OCI-LY1 (cell line): ENCODE measurements around the gene PCP4.

Source experiments
- H2AFZ ChIP-seq: fragments of 200-600 bp; sonication (generic), shearing (Covaris generic); 2 replicates; pipeline ENCODE4 v1.6.0; 2014; ENCODE audit warnings: antibody characterized with exemption, mild to moderate bottlenecking, low read length
- H3F3A ChIP-seq: fragments of 200-600 bp; sonication (generic), shearing (Covaris generic); 2 replicates; pipeline ENCODE4 v1.6.0; 2014; ENCODE audit warnings: mild to moderate bottlenecking, antibody characterized with exemption, low read length, moderate library complexity; ENCODE audit not compliant: insufficient read depth
- H3K27ac ChIP-seq: fragments of 200-600 bp; sonication (generic); 2 replicates; pipeline ENCODE4 v1.5.1; 2014; ENCODE audit warnings: low read length, mixed run types, mild to moderate bottlenecking, low read depth; ENCODE audit not compliant: poor library complexity, severe bottlenecking
- H3K27me3 ChIP-seq: fragments of 200-600 bp; sonication (generic); 2 replicates; pipeline ENCODE4 v1.6.0; 2014; ENCODE audit warnings: antibody characterized with exemption, mild to moderate bottlenecking, low read length, moderate library complexity; ENCODE audit not compliant: insufficient read depth
- H3K36me3 ChIP-seq: fragments of 200-600 bp; sonication (generic); 2 replicates; pipeline ENCODE4 v1.6.1; 2014; ENCODE audit warnings: mild to moderate bottlenecking, antibody characterized with exemption, low read length, moderate library complexity, mixed read lengths; ENCODE audit not compliant: insufficient read depth
- H3K4me1 ChIP-seq: fragments of 200-600 bp; sonication (generic); 2 replicates; pipeline ENCODE4 v1.5.1; 2014; ENCODE audit warnings: mild to moderate bottlenecking, low read length, moderate library complexity; ENCODE audit not compliant: insufficient read depth, severe bottlenecking
- H3K4me2 ChIP-seq: fragments of 200-600 bp; sonication (generic), shearing (Covaris generic); 2 replicates; pipeline ENCODE4 v1.6.1; 2014; ENCODE audit warnings: low read length
- H3K4me3 ChIP-seq: fragments of 200-600 bp; sonication (generic); 2 replicates; pipeline ENCODE4 v1.5.1; 2014; ENCODE audit warnings: low read length, low read depth, mild to moderate bottlenecking, mixed read lengths; ENCODE audit not compliant: poor library complexity, severe bottlenecking
- H3K79me2 ChIP-seq: fragments of 200-600 bp; shearing (Covaris generic); 2 replicates; pipeline ENCODE4 v1.6.1; 2016; ENCODE audit warnings: mixed run types, low read length, mixed read lengths; ENCODE audit not compliant: insufficient read depth
- H3K9ac ChIP-seq: fragments of 200-600 bp; sonication (generic), shearing (Covaris generic); 2 replicates; pipeline ENCODE4 v1.6.1; 2014; ENCODE audit warnings: mild to moderate bottlenecking, low read length, mixed read lengths
- H3K9me2 ChIP-seq: fragments of 200-600 bp; sonication (generic), shearing (Covaris generic); 2 replicates; pipeline ENCODE4 v1.6.1; 2014; ENCODE audit warnings: low read depth, mild to moderate bottlenecking, low read length, mixed read lengths
- H3K9me3 ChIP-seq: fragments of 200-600 bp; shearing (Covaris generic); 2 replicates; pipeline ENCODE4 v1.6.1; 2014; ENCODE audit warnings: low read length, mixed read lengths
- H4K20me1 ChIP-seq: fragments of 200-600 bp; sonication (generic), shearing (Covaris generic); 2 replicates; pipeline ENCODE4 v1.6.0; 2016; ENCODE audit warnings: mild to moderate bottlenecking, low read length; ENCODE audit not compliant: insufficient read depth
- EZH2 ChIP-seq: fragments of 200-600 bp; sonication (generic), shearing (Covaris generic); IDR thresholded peaks from 2 replicates; pipeline ENCODE4 v1.8.0; 2017; ENCODE audit warnings: borderline replicate concordance, mixed run types, mild to moderate bottlenecking, antibody characterized with exemption, low read length, moderate library complexity, mixed read lengths
- TF ChIP-seq, protein P1 (sequence below): fragments of 200-600 bp; sonication (generic), shearing (Covaris generic); IDR thresholded peaks from 2 replicates; pipeline ENCODE4 v1.5.1; 2017; ENCODE audit warnings: mild to moderate bottlenecking, antibody characterized with exemption, low read length, moderate library complexity, mixed read lengths

The PCP4 gene

DNA sequence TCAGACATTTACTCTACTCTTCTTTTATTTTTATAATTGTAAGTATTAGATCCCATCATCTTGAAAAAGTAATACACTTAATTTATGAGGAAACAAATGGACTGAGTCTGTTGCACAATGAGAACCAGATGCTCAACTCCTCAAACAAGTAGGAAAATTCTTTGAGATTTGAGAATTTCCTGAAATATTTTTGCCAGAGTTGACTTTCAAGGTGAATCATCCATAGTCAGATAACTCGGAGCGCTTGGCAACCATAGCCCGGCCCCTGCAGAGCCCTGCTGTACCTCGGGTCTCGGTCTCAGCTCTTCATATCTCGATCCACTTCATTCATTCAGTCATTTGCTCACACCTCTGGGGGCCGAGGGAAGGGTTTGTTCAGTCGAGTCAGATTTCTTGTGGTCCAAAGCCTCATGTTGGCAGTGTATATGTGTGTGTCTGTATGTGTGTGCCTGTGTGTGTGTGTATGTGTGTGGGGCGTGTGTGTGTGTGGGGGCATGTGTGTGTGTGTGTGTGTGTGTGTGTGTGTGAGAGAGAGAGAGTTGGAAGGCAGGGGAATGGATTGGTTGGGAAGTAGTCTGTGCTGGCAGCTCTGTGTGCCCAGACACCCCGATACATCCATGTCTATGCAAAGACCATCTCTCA, 18.1 kb upstream of the PCP4 start:
- Histone ChIP-seq H3K36me3 (no peaks in the 10 kb centered on the region), H3K27me3 (no peaks in the 10 kb centered on the region), H3F3A (no peaks in the 10 kb centered on the region), H3K4me3 (no peak overlapping the region), H3K9ac (no peak overlapping the region), H3K79me2 (no peaks in the 10 kb centered on the region), H3K9me2 (no peaks in the 10 kb centered on the region), H3K9me3 (no peaks in the 10 kb centered on the region), H3K4me1 (no peaks in the 10 kb centered on the region), H2AFZ (no peak overlapping the region), H4K20me1 (no peaks in the 10 kb centered on the region), H3K27ac (no peak overlapping the region), H3K4me2 (no peak overlapping the region)
- TF ChIP-seq, protein P1, sequence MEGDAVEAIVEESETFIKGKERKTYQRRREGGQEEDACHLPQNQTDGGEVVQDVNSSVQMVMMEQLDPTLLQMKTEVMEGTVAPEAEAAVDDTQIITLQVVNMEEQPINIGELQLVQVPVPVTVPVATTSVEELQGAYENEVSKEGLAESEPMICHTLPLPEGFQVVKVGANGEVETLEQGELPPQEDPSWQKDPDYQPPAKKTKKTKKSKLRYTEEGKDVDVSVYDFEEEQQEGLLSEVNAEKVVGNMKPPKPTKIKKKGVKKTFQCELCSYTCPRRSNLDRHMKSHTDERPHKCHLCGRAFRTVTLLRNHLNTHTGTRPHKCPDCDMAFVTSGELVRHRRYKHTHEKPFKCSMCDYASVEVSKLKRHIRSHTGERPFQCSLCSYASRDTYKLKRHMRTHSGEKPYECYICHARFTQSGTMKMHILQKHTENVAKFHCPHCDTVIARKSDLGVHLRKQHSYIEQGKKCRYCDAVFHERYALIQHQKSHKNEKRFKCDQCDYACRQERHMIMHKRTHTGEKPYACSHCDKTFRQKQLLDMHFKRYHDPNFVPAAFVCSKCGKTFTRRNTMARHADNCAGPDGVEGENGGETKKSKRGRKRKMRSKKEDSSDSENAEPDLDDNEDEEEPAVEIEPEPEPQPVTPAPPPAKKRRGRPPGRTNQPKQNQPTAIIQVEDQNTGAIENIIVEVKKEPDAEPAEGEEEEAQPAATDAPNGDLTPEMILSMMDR = no peak
- no peak for TF ChIP-seq EZH2

DNA sequence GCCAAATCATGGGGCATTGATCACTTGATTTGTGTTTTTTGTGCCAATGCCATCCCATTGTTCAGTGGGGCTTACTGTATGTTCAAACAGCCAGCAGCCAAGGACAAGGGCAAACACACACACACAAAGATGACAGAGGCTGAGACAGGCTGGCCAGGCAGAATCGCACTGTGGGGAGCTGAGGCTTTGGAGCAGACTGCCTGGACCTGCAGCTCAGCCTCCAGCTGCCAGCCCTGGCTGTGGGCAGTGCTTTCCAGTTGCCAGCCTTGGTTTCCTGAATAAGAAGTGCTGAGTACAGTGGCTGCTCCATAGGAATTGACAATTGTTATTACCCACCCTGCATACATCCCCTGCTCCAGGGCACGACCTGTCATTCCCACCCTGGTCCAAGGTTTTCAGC, 16.9 kb upstream of the PCP4 start:
- H3K4me1 ChIP-seq = no peaks in the 10 kb centered on the region
- H3K27me3 ChIP-seq = no peaks in the 10 kb centered on the region
- H3K79me2 ChIP-seq = no peaks in the 10 kb centered on the region
- H3K36me3 ChIP-seq = no peaks in the 10 kb centered on the region
- H3K9ac ChIP-seq = no peak overlapping the region
- no peak overlapping the region for H3K27ac ChIP-seq
- H4K20me1 ChIP-seq = no peaks in the 10 kb centered on the region
- no peak overlapping the region for H3K4me2 ChIP-seq
- H3K9me3 ChIP-seq = no peaks in the 10 kb centered on the region
- no peak for TF ChIP-seq EZH2
- H3F3A ChIP-seq = no peaks in the 10 kb centered on the region
- no peak overlapping the region for H2AFZ ChIP-seq
- H3K9me2 ChIP-seq = no peaks in the 10 kb centered on the region
- no peak overlapping the region for H3K4me3 ChIP-seq

DNA sequence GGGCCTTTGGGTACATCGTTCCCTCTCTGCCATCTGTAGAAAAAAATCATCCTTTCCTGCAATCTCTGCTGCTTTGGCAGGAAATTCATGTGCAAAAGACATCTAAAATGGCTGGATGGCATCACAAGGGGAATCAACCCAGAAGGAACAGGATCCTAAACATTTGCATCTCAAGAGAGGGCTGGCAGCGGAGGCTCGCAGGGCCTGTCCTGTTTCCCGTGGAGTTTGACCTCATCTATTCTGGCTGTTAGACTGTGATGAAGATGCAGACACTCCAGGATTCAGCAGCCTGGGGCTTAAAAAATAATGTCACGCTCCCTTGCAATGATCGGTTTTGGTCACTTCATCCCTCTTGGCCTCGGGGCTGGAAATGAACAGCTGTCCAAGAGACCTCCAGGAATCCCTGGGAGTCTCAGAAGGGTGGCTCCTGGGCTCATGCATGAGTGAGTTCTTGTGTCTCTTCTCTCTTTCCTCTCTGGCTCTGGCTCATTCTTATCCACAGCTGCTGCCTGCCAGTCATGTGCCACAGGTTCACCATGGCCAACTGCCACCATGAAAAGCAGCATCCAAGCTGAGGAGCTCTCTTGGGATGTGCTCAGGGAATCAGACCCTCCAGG, 16.1 kb upstream of the PCP4 start:
- no peak overlapping the region for H3K4me3 ChIP-seq
- no peaks in the 10 kb centered on the region for H3F3A ChIP-seq
- no peaks in the 10 kb centered on the region for H3K9me2 ChIP-seq
- no peak overlapping the region for H3K9ac ChIP-seq
- H4K20me1 ChIP-seq = no peaks in the 10 kb centered on the region
- no peak overlapping the region for H2AFZ ChIP-seq
- TF ChIP-seq EZH2 = no peak
- TF ChIP-seq, protein P1 = no peak
- H3K36me3 ChIP-seq = no peaks in the 10 kb centered on the region
- H3K27me3 ChIP-seq = no peaks in the 10 kb centered on the region
- no peaks in the 10 kb centered on the region for H3K9me3 ChIP-seq
- no peak overlapping the region for H3K4me2 ChIP-seq
- H3K27ac ChIP-seq = no peak overlapping the region
- no peaks in the 10 kb centered on the region for H3K4me1 ChIP-seq
- no peaks in the 10 kb centered on the region for H3K79me2 ChIP-seq
